H1 (cell line): Measurements from ENCODE around the gene PGLYRP4.
"Not testable (repeated sequence)": the region's sequence is repeated elsewhere in the genome, so short reads cannot be mapped to it uniquely, and the experiment has no call there.

Experiments
- CTCF ChIP-seq, 3 experiments: IDR thresholded peaks; 1 replicate in 2 of 3; 2 replicates in 1 of 3; pipeline versions ENCODE4 v1.5.1 to v1.6.1; 2011; ENCODE audit warnings: low read length in 3 of 3, mild to moderate bottlenecking in 3 of 3, inconsistent platforms in 2 of 3, low read depth in 1 of 3, moderate library complexity in 1 of 3; ENCODE audit not compliant: insufficient read depth in 1 of 3; ENCODE audit errors: control extremely low read depth in 1 of 3
- EP300 ChIP-seq, 2 experiments: IDR thresholded peaks; 1 replicate in 1 of 2; 2 replicates in 1 of 2; pipeline ENCODE4 v1.6.1; 2011 to 2012; ENCODE audit warnings: low read depth in 2 of 2, low read length in 2 of 2, mild to moderate bottlenecking in 2 of 2, borderline replicate concordance in 1 of 2, inconsistent platforms in 1 of 2, moderate library complexity in 1 of 2
- EZH2 ChIP-seq: fragments of 200-600 bp; sonication (generic); IDR thresholded peaks from 2 replicates; pipeline ENCODE4 v1.7.1; 2012; ENCODE audit warnings: low read depth, mild to moderate bottlenecking, moderate library complexity, low read length, inconsistent platforms; ENCODE audit not compliant: severe bottlenecking
- MAX ChIP-seq: IDR thresholded peaks from 2 replicates; pipeline ENCODE4 v1.6.1; 2012; ENCODE audit warnings: inconsistent platforms
- POLR2A ChIP-seq, 2 experiments: IDR thresholded peaks; 1 replicate in 1 of 2; 2 replicates in 1 of 2; pipeline ENCODE4 v1.6.1; 2011; ENCODE audit warnings: low read depth in 2 of 2, low read length in 2 of 2, mild to moderate bottlenecking in 2 of 2; ENCODE audit errors: control extremely low read depth in 1 of 2
- POLR2AphosphoS5 ChIP-seq: IDR thresholded peaks from 2 replicates; pipeline ENCODE4 v1.6.1; 2011; ENCODE audit warnings: low read depth, low read length
- RAD21 ChIP-seq, 2 experiments: IDR thresholded peaks in 1 of 2; conservative IDR thresholded peaks in 1 of 2; 2 replicates each; pipeline ENCODE4 v1.6.1; 2011; ENCODE audit warnings: low read depth in 2 of 2, low read length in 2 of 2, improper control_type of control experiment in 1 of 2, inconsistent platforms in 1 of 2, mild to moderate bottlenecking in 1 of 2, moderate library complexity in 1 of 2
- SP1 ChIP-seq: IDR thresholded peaks from 2 replicates; pipeline ENCODE4 v1.6.1; 2011; ENCODE audit warnings: low read depth, low read length
- SRF ChIP-seq: IDR thresholded peaks from 2 replicates; pipeline ENCODE4 v1.6.1; 2011; ENCODE audit warnings: mild to moderate bottlenecking, low read depth, low read length, moderate library complexity
- TBP ChIP-seq: IDR thresholded peaks from 2 replicates; pipeline ENCODE4 v1.6.1; 2011; ENCODE audit warnings: low read depth, low read length, improper control_type of control experiment
- USF2 ChIP-seq: IDR thresholded peaks from 2 replicates; pipeline ENCODE4 v1.6.1; 2011; ENCODE audit warnings: low read length, improper control_type of control experiment
- YY1 ChIP-seq: IDR thresholded peaks from 2 replicates; pipeline ENCODE4 v1.6.1; 2011; ENCODE audit warnings: low read depth, mild to moderate bottlenecking, low read length

- not testable (repeated sequence) for TF ChIP-seq YY1; CTCF (IDR thresholded peaks at IDR 0.05; ENCODE audit: control extremely low read depth in 1 of 3, insufficient read depth in 1 of 3, low read depth in 1 of 3, low read length in 3 of 3); POLR2AphosphoS5; MAX; TBP; EP300 (IDR thresholded peaks at IDR 0.05; ENCODE audit: borderline replicate concordance in 1 of 2, low read depth in 2 of 2, low read length in 2 of 2); SP1; RAD21 (IDR thresholded peaks at IDR 0.05 in 1 of 2, conservative IDR thresholded peaks at IDR 0.05 in 1 of 2; ENCODE audit: low read depth in 2 of 2, low read length in 2 of 2); USF2; EZH2; SRF; POLR2A (IDR thresholded peaks at IDR 0.05; ENCODE audit: control extremely low read depth in 1 of 2, low read depth in 2 of 2, low read length in 2 of 2)
Measured at GRCh38 chr1:153347049-153347448, 1.6 kb downstream of the PGLYRP4 start.
